GM18505 (cell line): ENCODE measurements around the gene CADM1.

Source experiments
- ATAC-seq: cut with Tn5 transposase; IDR thresholded peaks from one replicate; pipeline ENCODE4 v1.9.1; 2021; ENCODE audit not compliant: unreplicated experiment
- POLR2A ChIP-seq: IDR thresholded peaks from 4 replicates; pipeline ENCODE4 v1.6.1; 2011; ENCODE audit warnings: borderline replicate concordance; ENCODE audit not compliant: insufficient read depth, insufficient read length; ENCODE audit errors: extremely low read depth

Gene CADM1

DNA sequence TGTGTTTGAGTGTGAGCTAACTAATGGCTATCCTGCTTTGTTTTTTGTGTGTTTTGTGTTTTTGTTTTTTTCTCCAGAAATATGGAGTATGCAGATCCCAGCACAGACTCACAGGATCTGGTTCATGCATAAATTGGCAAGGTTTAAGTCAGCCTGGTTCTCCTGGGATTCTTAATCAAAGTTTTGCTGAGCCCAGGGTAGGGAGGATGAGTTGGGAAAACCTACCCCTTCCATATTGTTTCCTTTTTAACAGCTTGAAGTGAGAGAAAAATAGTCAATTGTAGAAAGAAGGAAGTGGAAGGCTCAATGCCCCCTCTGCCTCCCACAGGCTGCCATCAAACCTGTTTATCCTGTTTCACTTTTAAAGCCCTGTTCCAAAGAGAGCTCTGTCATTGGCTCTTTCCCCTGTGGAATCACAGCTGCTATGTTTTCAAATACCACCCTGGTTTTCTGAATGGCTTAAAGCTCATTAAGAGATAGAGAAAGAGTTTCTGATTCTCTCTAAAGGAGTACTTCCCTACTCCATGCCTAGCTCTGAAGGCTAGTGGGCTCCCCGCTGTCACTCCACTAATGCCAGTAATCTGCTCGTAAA lies 23.4 kb upstream of the CADM1 start:
- no peak for ATAC-seq

DNA sequence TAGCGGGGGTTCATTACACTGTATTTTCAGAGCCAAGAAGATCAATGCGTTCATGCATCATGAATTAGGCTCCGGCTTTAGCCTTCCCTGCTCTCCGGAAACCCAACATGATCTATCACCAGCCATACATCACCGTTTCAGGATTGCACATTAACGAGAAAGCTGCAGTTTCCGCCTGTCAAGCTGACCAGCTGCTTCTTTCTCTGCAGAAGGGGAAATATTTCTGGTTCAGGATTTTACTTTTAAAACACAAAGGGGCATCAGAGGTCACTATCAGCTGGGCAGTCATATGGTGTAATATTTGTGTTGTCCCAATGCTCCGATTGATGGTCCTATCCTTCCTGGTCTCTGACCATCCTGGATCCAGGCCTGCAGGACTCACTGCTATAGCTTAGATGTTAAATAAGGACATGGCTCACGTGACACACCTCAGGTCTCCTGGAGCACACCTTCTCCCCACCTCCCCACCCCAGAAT lies 21.4 kb upstream of the CADM1 start:
- no peak for ATAC-seq
- no peak for TF ChIP-seq POLR2A

More for the DNA sequence above, 23.4 kb upstream of the CADM1 start:
- TF ChIP-seq POLR2A = no peak

- TF ChIP-seq POLR2A = no peak
- ATAC-seq = no peak
Observed at GRCh38 chr11:115524572-115524971, 20.4 kb upstream of the CADM1 start.

DNA sequence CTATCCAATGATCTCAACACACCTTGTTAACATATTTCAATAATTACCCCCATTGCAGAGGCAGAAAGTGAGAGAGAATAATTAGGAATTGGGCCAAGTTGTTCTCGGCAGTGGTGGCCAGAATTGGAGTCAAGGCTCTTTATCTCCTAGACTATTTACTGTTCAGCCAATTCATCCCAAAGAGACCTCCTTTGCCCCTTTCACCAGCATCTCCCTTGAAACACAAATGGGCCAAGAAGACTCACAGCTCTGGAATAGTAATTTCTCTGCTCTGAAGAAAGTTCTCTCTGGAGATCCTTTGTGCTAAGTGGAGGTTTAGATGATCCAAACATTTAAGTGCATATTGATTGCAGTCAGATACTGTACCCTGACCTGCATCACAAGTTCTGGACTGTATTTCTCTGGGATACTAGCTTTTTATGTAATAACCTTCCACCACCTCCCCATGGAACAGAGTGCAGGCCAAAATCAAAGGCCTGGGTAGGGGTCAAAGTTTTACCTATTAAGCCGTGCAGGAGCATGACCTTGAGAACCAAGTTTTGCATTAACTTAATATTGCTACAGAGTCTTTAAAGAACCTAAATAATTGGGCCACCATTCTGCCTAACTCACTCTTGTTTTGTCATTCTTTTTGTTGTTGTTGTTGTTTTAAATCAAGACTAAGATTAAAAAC lies 19.6 kb upstream of the CADM1 start:
- no peak for TF ChIP-seq POLR2A
- no peak for ATAC-seq

DNA sequence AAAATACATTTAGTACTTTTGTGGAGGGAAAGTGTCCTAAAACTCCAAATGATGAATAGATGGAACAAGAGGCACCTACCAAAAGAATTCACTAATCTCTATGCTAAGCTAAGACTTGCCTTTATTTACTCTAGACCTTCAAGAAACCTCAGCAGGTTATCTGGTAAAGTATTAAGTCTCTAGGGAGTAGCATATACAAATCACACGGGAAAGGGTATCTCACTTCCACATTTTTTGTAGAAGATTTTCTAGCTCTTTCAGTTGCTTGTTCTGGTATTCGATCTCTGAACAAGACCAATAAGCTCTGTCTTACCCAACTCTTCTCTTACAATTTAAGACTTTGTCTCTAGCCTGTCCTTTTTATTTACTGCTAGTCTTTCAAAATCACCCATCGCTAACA lies 18.1 kb upstream of the CADM1 start:
- ATAC-seq = no peak
- TF ChIP-seq POLR2A = no peak

DNA sequence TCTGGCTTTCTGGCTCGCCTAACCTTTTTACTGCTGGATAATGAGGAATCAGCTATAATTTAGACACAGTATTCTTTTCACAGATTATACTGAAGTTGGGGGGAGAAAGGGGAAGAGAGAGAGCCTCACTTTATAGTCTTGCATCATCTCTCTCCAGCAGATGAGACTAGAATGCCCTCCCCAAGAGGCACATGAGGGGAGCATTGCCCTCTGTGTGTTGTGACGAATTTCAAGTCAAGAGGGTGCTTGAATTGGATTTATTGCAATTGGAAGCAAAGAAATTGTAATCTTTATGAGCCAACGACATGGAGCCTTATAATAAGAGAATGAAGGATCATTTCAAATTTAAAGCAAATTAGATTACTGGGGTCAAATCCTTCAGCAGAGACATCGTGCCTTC lies 17.6 kb upstream of the CADM1 start:
- ATAC-seq = no peak
- TF ChIP-seq POLR2A = no peak

DNA sequence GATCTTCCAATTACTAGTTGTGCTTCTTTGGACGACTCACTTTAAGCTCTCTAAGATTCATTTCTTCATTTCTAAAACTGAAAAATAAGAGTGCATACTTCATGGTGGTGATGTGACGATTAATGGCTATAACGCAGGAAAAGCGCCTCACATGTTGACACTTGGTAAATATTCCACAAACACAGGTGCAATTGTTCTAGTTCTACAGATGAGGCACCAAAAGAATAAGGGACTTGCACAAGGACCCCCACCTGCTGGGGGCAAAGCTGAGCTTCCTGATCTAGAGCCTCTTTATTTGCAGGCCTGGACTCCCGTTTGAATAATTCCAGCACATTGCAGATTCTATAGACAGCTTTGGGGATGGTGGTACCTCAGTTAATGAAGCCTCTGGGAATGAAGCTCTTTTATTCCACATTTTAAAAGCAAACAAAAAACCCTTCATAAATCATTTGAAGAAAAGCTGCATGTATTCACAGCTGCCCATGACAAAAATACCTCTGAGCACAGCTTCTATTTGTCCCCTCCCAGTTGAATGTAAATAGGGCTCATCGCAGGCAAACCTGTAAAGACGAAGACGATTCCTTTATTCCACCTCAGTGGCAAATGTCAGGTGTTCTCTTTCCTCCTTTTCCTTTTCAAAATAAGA lies 14.9 kb upstream of the CADM1 start:
- no peak for TF ChIP-seq POLR2A

GRCh38 chr11:115515647-115516395 lies 11.6 kb upstream of the CADM1 start:
- TF ChIP-seq POLR2A = no peak
- no peak for ATAC-seq

More for the DNA sequence above, 14.9 kb upstream of the CADM1 start:
- no peak for ATAC-seq

DNA sequence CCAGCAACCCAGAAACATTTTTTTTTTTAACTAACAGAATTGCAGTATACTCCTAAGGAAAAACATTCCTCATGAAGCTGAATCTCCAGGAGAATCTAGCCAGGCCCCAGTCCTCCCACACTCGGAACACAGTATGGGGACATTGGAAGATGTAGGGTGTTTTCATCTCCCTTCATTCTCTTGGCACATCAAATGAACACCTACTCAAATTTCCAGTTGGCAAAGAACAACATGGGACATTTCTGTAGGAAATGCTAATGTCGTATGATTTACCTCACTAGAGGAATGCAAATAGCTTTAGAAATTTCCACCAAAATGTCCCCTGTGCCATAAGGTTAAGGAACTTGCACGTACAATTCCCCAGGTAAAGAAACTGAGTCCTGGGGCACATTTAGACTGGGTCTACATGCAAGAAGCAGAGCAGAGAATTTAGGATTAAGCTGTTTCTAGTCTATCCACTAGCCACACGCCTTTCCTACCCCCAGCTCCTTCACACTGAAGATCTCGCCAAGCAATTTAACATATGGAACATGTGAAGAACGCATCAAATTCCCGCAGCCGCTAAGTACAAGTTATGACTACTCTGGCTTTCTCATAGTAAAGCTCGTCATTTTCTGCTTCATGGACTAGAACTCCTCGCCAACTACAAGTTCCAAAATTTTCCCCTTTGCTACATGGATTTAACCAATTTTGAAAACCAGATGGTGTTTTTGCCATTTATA lies 2.9 kb upstream of the CADM1 start:
- TF ChIP-seq POLR2A = no peak
- no peak for ATAC-seq

- no peak for ATAC-seq
Observed at GRCh38 chr11:115505175-115505574, 960 bp upstream of the CADM1 start.

DNA sequence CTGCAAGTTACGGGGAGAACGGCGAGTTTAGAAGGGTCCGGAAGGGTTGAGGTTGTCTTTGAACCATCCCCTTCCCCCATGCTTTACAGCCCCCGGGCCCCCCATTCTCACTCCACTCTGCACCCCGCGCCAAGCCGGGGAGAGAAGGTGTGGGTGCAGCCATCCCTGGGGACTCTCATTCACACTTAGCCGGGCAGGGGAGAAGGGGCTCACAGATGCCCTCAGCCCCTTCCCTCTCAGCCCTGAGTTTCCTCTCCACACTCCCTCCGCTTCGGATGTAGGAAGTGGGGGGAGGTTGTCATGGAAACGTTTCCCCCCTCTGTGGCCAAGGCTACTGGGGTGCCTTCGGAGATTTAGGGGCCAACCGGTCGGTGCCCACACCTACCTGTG lies 334 bp downstream of the CADM1 start:
- no peak for ATAC-seq
- no peak for TF ChIP-seq POLR2A

More at GRCh38 chr11:115505175-115505574, 960 bp upstream of the CADM1 start:
- TF ChIP-seq POLR2A = no peak

DNA sequence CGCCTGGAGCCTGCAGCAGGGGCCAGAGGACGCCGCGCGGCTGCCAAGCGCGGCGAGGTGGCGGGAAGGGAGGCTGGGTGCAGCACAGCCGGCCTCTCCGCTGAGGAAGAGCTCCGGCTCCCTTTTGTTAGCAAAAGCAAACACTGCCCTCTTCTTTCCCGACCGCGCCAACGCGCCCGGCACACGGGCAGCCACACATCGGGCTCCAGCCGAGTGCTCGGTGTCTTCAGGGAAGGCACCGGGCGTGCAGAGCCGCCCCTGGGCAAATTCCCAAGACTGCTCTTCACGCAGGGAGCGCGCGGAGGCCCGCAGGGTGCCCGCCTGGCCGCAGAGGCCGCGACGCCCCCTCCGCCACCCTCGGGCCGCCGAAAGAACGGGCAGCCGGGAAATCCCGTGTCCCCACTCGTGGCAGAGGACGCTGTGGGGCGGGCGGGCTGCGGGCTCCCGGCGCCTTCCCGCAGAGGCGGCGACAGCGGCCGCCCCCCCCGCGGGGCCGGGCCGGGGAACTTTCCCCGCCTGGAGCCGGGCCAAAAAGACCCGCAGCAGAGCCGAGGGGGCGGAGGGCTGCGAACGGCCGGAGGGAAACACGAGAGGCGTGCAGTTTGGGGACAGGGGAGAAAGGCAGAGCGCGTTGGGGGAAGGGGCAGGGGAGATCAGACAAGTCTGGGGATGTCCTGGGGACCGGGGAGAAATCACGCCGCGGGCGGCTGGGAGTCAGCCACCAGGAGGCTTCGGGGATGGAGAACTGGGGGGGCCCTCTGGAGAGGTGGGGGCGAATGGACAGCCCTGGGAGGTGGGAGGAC lies 931 bp downstream of the CADM1 start:
- no peak for TF ChIP-seq POLR2A
- ATAC-seq = no peak
